ENCODE results near the gene ANHX. TPM values are rescaled to one million over a fixed set of nuclear protein-coding genes. Genes with fewer than 3 reads are reported as not detected.

Gene ANHX
- total and polyA plus RNA-seq, 4 donors = not detected

DNA sequence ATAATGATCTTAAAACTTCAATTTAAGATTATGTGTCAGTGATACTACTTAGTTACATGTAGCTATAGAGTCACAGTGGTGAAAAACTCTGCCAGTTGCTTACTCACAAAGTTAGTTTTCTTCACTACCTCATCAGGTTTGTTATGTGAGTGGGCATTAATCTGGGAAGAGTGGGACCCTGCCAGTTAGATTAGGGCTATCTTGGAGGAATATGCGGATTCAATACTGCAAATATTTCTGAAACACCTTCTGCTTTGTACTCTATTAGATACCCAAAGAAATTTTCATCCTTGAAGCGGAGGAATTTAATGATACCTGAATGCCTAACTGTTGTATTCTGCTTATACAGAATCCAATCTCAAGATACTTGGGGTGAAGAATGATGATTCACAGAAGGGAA, 29.3 kb downstream of the ANHX start:
- H3K4me3 ChIP-seq = no peak overlapping the region
- peaks cover 40 to 78% (median 53%) of the 10 kb centered on the region in 4 donors for H3K9me3 ChIP-seq (ENCODE audit: control insufficient read depth in 4 of 4, insufficient read depth in 3 of 4, low read length in 3 of 4)
- DNase-seq = no peak
- 94 to 98% methylated on average over 2 of the region's 2 CpGs for WGBS, 2 donors
- H3K27ac ChIP-seq (ENCODE audit: low read depth in 1 of 2, low read length in 1 of 2) = no peak overlapping the region
- no peaks in the 10 kb centered on the region for H3K4me1 ChIP-seq (ENCODE audit: control insufficient read depth in 5 of 5, insufficient read depth in 5 of 5, low read length in 5 of 5)
- H3K9ac ChIP-seq (ENCODE audit: insufficient read depth in 1 of 2, low read length in 2 of 2) = no peak overlapping the region
- TF ChIP-seq, protein P1, sequence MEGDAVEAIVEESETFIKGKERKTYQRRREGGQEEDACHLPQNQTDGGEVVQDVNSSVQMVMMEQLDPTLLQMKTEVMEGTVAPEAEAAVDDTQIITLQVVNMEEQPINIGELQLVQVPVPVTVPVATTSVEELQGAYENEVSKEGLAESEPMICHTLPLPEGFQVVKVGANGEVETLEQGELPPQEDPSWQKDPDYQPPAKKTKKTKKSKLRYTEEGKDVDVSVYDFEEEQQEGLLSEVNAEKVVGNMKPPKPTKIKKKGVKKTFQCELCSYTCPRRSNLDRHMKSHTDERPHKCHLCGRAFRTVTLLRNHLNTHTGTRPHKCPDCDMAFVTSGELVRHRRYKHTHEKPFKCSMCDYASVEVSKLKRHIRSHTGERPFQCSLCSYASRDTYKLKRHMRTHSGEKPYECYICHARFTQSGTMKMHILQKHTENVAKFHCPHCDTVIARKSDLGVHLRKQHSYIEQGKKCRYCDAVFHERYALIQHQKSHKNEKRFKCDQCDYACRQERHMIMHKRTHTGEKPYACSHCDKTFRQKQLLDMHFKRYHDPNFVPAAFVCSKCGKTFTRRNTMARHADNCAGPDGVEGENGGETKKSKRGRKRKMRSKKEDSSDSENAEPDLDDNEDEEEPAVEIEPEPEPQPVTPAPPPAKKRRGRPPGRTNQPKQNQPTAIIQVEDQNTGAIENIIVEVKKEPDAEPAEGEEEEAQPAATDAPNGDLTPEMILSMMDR (IDR thresholded peaks at IDR 0.05; ENCODE audit: control extremely low read depth, extremely low read depth) = no peak
- no peak for ATAC-seq (ENCODE audit: insufficient read depth, low FRiP score)
- H3K27me3 ChIP-seq (ENCODE audit: control insufficient read depth in 3 of 3, insufficient read depth in 3 of 3, low read length in 2 of 3) = no peaks in the 10 kb centered on the region
- peaks cover 10 to 46% (median 32%) of the 10 kb centered on the region in 4 donors for H3K36me3 ChIP-seq (ENCODE audit: control insufficient read depth in 4 of 4, insufficient read depth in 4 of 4, low read length in 4 of 4)

DNA sequence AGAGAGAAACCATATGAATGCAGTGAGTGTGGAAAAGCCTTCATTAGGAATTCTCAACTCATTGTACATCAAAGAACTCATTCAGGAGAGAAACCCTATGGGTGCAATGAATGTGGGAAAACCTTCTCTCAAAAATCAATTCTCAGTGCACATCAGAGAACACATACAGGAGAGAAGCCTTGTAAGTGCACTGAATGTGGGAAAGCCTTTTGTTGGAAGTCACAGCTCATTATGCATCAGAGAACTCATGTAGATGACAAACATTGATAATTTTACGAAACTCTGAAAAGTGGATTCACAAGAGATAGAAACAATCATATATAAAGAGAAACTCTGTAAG, 31.4 kb downstream of the ANHX start:
- TF ChIP-seq, protein P1 (IDR thresholded peaks at IDR 0.05; ENCODE audit: control extremely low read depth, extremely low read depth) = no peak
- H3K27ac ChIP-seq (ENCODE audit: low read depth in 1 of 2, low read length in 1 of 2) = no peak overlapping the region
- no peak overlapping the region for H3K4me3 ChIP-seq
- no peak overlapping the region for H3K9ac ChIP-seq (ENCODE audit: insufficient read depth in 1 of 2, low read length in 2 of 2)
- 95 to 98% methylated on average over 1 of the region's 1 CpG for WGBS, 2 donors
- H3K4me1 ChIP-seq (ENCODE audit: control insufficient read depth in 5 of 5, insufficient read depth in 5 of 5, low read length in 5 of 5) = no peaks in the 10 kb centered on the region
- no peaks in the 10 kb centered on the region for H3K27me3 ChIP-seq (ENCODE audit: control insufficient read depth in 3 of 3, insufficient read depth in 3 of 3, low read length in 2 of 3)
- peaks cover 10 to 55% (median 39%) of the 10 kb centered on the region in 4 donors for H3K36me3 ChIP-seq (ENCODE audit: control insufficient read depth in 4 of 4, insufficient read depth in 4 of 4, low read length in 4 of 4)
- ATAC-seq (ENCODE audit: insufficient read depth, low FRiP score) (no peak), DNase-seq (no peak)
- H3K9me3 ChIP-seq (ENCODE audit: control insufficient read depth in 4 of 4, insufficient read depth in 3 of 4, low read length in 3 of 4) = peaks cover 25 to 75% (median 54%) of the 10 kb centered on the region in 4 donors

DNA sequence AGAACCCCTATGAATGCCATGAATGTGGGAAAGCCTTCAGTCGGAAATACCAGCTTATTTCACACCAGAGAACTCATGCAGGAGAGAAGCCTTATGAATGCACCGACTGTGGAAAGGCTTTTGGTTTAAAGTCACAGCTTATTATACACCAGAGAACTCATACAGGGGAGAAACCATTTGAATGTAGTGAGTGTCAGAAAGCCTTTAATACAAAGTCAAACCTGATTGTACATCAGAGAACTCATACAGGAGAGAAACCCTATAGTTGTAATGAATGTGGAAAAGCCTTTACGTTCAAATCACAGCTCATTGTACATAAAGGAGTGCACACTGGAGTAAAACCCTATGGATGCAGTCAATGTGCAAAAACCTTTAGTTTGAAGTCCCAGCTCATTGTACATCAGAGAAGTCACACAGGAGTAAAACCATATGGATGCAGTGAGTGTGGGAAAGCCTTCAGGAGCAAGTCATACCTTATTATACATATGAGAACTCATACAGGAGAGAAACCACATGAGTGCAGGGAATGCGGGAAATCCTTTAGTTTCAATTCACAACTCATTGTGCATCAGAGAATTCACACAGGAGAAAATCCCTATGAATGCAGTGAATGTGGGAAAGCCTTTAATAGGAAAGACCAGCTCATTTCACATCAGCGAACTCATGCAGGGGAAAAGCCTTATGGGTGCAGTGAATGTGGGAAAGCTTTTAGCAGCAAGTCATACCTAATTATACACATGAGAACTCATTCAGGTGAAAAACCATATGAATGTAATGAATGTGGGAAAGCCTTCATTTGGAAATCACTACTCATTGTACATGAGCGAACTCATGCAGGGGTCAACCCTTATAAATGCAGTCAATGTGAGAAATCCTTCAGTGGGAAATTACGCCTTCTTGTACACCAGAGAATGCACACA, 32.1 kb downstream of the ANHX start:
- ATAC-seq (ENCODE audit: insufficient read depth, low FRiP score) (no peak), DNase-seq (no peak)
- TF ChIP-seq, protein P1 (IDR thresholded peaks at IDR 0.05; ENCODE audit: control extremely low read depth, extremely low read depth) = no peak
- WGBS, 2 donors = 97 to 98% methylated on average over 7 of the region's 7 CpGs
- Histone ChIP-seq H3K36me3 (ENCODE audit: control insufficient read depth in 4 of 4, insufficient read depth in 4 of 4, low read length in 4 of 4) (peaks cover 10 to 55% (median 39%) of the 10 kb centered on the region in 4 donors), H3K4me1 (ENCODE audit: control insufficient read depth in 5 of 5, insufficient read depth in 5 of 5, low read length in 5 of 5) (no peaks in the 10 kb centered on the region), H3K27ac (ENCODE audit: low read depth in 1 of 2, low read length in 1 of 2) (no peak overlapping the region), H3K9ac (ENCODE audit: insufficient read depth in 1 of 2, low read length in 2 of 2) (no peak overlapping the region), H3K4me3 (no peak overlapping the region), H3K9me3 (ENCODE audit: control insufficient read depth in 4 of 4, insufficient read depth in 3 of 4, low read length in 3 of 4) (peaks cover 23 to 73% (median 52%) of the 10 kb centered on the region in 4 donors), H3K27me3 (ENCODE audit: control insufficient read depth in 3 of 3, insufficient read depth in 3 of 3, low read length in 2 of 3) (no peaks in the 10 kb centered on the region)

Measured in lung (tissue), 12 donors.